Bronchial epithelial cell (primary cell): ENCODE measurements around the gene GPC5. TPM values are rescaled to one million over a fixed set of nuclear protein-coding genes. Genes with fewer than 3 reads are reported as not detected.

Source experiments
- DNase-seq: peaks from one replicate; pipeline ENCODE4 v3.0.0-alpha.2; 2010; ENCODE audit warnings: low read depth
- FAIRE-seq: peaks from 2 replicates; lab custom pipeline; 2011; peaks lifted over from hg19 to GRCh38; lab: Jason Lieb, UNC
- H3K27me3 ChIP-seq: 2 replicates; pipeline ENCODE4 v1.5.1; 2011; ENCODE audit warnings: low read length; ENCODE audit not compliant: control insufficient read depth, insufficient read depth
- H3K36me3 ChIP-seq: 2 replicates; pipeline ENCODE4 v1.5.1; 2011; ENCODE audit warnings: low read length; ENCODE audit not compliant: control insufficient read depth, insufficient read depth
- H3K4me3 ChIP-seq: 2 replicates; pipeline ENCODE4 v1.5.1; 2011; ENCODE audit warnings: mild to moderate bottlenecking, low read depth, low read length, control low read depth
- total RNA-seq: library from RNA; depleted of rRNA; stranded (reverse); fragments of >200 nt; gene quantifications from 2 replicates; pipeline ENCODE4 v1.2.1, GENCODE V29; 2014
- TF ChIP-seq, protein P1 (sequence below): IDR thresholded peaks from 2 replicates; pipeline ENCODE4 v1.5.1; 2011; ENCODE audit warnings: mild to moderate bottlenecking, moderate library complexity, low read length, control low read depth, inconsistent platforms; ENCODE audit not compliant: insufficient read depth, severe bottlenecking

The GPC5 gene
- total RNA-seq, 1 donor from 2014 or later = 1.8 TPM

DNA sequence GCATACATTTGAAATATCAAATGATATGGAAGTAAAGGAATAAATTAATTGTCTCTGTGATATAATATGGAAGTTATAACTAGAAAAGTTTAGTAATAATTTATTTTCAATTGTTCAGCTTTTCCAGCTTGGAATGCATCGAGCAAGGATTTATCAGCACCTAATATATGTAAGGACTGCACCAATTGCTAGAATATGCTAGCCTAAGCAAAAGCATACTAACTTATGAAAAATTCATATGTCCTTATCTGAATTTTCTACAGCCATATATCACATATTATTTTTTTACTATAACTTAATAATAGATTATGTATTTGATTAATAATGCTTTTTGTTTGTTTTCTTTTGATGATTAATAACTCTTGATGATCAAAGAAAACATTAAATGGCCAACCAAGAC, 979.0 kb downstream of the GPC5 start:
- DNase-seq (no peak), FAIRE-seq (no peak)
- no peak overlapping the region for H3K4me3 ChIP-seq
- TF ChIP-seq, protein P1, sequence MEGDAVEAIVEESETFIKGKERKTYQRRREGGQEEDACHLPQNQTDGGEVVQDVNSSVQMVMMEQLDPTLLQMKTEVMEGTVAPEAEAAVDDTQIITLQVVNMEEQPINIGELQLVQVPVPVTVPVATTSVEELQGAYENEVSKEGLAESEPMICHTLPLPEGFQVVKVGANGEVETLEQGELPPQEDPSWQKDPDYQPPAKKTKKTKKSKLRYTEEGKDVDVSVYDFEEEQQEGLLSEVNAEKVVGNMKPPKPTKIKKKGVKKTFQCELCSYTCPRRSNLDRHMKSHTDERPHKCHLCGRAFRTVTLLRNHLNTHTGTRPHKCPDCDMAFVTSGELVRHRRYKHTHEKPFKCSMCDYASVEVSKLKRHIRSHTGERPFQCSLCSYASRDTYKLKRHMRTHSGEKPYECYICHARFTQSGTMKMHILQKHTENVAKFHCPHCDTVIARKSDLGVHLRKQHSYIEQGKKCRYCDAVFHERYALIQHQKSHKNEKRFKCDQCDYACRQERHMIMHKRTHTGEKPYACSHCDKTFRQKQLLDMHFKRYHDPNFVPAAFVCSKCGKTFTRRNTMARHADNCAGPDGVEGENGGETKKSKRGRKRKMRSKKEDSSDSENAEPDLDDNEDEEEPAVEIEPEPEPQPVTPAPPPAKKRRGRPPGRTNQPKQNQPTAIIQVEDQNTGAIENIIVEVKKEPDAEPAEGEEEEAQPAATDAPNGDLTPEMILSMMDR = no peak
- H3K36me3 ChIP-seq = no peaks in the 10 kb centered on the region
- no peaks in the 10 kb centered on the region for H3K27me3 ChIP-seq

DNA sequence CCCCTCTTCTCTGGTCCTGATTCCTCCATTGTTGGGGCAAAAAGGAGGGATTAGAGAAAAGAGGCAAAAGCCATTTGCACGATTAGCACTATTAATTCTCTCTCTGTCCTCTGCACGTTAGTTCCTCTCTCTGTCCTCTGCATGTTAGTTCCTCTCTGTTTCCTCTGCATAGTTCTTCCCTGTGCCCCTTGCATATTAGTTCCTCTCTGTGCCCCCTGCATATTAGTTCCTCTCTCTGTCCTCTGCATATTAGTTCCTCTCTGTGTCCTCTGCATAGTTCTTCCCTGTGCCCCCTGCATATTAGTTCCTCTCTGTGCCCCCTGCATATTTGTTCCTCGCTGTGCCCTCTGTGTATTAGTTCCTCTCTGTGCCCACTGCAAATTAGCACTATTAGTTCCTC, 981.0 kb downstream of the GPC5 start:
- FAIRE-seq (no peak), DNase-seq (no peak)
- Histone ChIP-seq H3K27me3 (no peaks in the 10 kb centered on the region), H3K36me3 (no peaks in the 10 kb centered on the region), H3K4me3 (no peak overlapping the region)
- TF ChIP-seq, protein P1 = no peak

DNA sequence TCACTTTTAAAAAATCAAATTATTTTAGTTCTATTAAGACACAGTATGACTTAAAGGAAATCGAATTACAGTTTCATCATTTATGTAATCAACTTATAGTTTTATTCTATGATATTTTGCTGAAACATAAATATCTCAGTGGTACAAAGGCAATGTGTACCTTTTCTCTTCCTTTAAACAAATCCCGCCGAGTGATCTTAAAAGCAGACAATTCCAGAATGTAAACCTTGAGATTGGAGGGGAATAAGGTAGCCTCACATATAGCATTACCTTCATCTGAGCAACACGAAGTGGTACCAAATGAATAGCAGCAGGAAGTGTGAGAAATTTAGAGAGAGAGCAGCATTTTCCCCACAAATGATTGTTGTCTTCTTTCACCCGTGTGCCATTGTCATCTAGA, 986.0 kb downstream of the GPC5 start:
- no peak for FAIRE-seq
- H3K36me3 ChIP-seq = no peaks in the 10 kb centered on the region
- H3K27me3 ChIP-seq = no peaks in the 10 kb centered on the region
- TF ChIP-seq, protein P1 = no peak
- DNase-seq = no peak
- H3K4me3 ChIP-seq = no peak overlapping the region

DNA sequence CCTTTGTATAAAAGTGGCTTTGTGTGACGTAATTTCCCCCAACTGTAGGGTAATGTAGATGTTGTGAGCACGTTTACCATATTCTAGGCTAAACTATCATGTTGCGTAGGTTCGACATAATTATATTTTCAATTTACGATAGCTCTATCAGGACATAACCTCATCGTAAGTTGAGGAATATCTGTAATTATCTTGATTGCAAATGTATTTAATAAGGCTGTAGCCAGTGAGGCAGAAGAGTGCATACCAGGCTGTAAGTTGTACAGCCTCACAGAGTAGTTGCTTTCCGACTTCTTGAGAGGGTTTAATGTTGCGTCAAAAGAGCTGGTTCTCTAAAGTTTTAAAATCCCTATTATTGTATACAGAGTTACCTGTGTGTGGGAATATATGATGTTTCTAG, 988.8 kb downstream of the GPC5 start:
- Histone ChIP-seq H3K27me3 (no peaks in the 10 kb centered on the region), H3K4me3 (no peak overlapping the region), H3K36me3 (no peaks in the 10 kb centered on the region)
- DNase-seq = no peak
- TF ChIP-seq, protein P1 = no peak
- no peak for FAIRE-seq

DNA sequence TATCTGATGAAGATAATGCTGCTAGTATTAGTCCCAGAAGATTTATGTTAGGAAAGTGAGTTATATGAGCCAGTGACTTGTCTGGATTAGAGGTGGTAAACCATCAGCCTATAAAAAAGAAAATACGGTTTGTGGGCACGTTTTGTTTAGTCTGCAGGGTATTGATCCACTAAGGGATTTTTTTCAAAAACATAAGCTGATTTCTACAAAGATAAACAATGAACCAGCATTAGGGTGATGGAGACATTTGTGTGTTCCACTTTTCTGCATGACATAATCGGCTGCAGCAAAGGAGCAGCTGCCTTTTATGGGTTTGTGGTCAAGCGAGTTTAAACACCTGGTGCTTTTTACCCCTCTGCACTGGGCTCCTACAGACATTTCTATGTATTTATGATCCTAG, 991.8 kb downstream of the GPC5 start:
- H3K4me3 ChIP-seq = no peak overlapping the region
- no peaks in the 10 kb centered on the region for H3K27me3 ChIP-seq
- DNase-seq = no peak
- TF ChIP-seq, protein P1 = no peak
- H3K36me3 ChIP-seq = no peaks in the 10 kb centered on the region
- FAIRE-seq = no peak

DNA sequence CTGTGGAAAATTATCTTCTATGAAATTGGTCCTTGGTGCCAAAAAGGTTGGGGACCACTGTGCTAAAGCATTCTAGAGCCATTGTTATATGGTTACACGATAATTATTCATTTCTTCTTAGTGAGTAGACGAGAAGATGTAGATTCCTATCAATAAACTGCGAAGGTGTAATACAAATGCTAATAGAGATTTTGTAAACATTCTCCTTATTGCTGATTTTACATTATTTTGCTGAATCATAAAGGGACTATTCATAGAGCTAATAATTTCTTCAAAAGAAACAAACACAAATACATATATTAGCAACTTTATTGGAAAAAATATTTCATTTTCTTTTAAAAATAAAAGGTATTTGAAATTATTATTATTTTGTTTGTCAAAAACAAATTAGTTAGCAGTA, 1005.2 kb downstream of the GPC5 start:
- no peak for FAIRE-seq
- TF ChIP-seq, protein P1 = no peak
- no peaks in the 10 kb centered on the region for H3K36me3 ChIP-seq

More for the DNA sequence above, 1005.2 kb downstream of the GPC5 start:
- H3K4me3 ChIP-seq = no peak overlapping the region
- DNase-seq = no peak
- no peaks in the 10 kb centered on the region for H3K27me3 ChIP-seq
